ENCODE results near the gene WNK2.

The WNK2 gene

DNA sequence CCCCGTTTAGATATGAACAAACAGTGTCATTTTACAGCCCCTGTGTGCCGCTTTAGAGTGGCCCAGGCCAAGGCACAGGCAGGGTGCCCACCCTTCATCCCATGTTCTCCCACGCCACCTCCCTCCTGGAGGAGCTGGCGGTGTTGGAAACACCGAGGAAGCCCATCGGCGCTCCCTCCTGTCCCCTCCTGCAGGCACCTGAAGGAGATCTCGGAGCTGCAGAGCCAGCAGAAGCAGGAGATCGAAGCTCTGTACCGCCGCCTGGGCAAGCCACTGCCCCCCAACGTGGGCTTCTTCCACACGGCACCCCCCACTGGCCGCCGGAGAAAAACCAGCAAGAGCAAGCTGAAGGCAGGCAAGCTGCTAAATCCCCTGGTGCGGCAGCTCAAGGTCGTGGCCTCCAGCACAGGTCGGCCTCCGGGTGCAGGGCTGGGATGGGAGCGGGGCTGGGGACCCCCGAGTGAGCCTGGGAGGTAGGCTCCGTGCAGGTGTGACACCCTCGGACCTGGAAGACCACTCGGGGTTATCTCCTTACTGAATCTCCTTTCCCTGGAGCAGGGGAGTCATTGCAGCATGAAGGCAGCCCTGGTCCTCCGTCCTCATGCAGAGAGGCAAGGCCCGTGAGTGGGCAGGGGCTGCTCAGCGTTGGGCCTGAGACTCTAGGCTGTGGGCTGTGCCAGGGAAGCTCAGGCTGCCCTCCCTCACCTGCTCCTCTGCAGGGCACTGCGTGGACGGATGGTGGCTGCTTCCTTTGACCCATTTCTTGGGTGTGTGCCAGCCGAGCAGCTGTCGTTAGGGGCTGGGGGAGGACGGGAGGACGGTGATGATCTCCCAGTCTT lies 113.9 kb downstream of the WNK2 start:
- peak; percentile 30 for DNase-seq

DNA sequence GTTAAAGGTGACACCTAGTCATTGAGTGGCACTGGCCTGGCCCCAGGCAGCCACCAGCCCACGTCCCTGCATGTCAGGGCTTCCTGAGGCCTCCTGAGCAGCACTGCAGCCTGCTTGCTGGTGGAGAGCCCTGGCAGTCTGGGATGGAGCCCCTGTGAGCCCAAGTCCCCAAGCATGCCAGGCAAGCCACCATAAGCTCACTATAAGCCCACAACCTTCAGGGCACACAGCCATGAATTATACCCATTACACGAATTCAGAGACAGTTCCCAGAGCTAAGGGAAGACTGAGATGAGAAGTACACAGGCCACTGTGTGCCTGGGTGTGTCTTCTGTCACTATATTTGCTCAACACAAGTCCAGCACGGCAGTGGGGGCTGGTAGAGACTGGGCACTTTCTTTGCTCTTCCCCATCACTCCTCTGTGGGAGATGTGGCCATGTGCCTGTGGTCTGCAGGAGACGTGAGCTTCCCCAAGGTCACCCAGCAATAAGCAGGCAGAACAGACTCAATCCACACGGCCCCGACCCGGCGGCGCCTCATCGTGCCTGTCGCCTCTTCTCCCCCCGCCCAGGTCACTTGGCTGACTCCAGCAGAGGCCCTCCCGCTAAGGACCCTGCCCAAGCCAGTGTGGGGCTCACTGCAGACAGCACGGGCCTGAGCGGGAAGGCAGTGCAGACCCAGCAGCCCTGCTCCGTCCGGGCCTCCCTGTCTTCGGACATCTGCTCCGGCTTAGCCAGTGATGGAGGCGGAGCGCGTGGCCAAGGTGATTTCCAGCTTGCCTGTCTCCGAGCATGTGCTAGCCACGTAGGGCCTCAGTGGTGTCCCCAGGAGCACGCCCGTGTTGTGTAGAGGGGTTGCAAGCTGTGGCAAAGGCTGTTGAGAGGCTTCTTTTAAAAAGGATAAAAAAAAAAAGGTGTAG lies 114.8 kb downstream of the WNK2 start:
- peak; percentile 15 for DNase-seq

- DNase-seq: peak; percentile 16
Measured at GRCh38 chr9:93299418-93300174, 115.7 kb downstream of the WNK2 start.

DNA sequence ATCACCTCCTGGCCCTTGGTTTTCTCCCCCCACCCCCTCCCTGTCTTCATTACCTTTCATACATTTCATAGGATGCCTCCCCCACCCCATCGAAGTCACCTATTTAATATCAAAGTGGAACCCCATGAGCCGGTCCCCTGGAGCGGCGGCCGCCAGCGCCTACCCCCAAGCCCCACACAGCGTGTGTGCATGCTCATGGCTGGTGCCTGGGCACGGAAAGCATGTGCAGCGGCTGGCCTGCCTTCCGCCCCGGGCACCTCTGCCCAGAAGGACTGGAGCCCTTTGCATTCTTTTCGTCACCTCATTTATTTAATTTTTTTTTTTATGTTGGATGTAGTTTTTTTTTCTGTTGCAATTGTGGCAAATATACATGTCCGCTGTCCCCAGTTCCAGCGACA lies 116.2 kb downstream of the WNK2 start:
- no peak for DNase-seq

DNA sequence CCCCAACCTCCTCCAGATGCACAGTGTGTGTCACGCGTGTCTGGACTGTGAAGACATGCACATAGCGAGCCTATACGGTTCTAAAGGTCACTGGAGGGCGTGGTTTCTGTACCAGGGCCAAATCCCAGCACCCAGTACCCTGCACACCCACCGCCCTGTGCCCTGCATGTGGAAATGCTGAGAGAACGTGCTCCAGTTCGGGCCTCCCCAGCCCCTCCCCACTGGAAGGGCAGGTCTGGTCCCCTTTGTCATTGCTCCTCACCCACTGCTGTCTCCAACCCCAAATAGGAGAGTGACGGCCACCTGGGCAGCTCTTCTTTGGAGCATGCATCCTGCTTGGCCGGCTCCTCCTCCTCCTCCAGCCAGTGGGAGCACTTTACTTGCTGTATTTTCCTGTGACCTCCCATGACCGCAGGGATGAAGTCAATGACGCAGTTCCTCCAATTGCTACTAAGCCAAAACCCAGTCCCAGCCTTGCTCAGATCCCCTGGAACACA lies 116.7 kb downstream of the WNK2 start:
- DNase-seq: peak; percentile 13

GRCh38 chr9:93301291-93301811 lies 117.4 kb downstream of the WNK2 start:
- no peak for DNase-seq

DNA sequence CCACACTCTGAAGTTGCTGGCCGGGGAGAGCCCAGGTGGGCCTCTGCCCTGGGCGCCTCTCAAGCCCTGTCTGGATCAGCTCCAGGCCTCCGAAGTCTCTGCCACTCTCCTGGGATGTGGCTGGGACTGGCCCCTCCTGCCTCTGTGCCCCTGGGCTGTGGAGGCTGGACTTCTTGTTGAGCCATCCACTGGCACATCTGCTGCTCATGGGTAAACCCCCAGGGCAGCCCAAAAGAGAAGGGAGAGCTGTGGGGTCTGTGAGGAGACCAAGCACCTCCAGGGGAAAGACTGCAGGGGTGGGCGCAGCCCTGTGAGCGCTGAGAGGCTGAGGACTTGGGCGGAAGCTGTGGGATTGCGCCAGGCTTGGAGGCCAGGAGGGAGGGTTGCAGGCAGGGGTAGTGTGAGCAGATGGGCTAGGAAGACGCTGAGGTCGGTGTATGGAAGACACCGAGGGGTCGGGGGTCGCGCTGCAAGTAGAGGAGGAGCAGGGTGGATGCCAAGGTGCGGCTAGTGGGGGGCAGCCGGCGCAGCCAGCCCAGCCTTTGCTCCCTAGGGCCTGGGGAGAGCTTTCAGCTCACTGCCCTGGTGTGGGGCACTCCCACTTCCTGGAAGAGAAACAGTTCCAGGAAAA lies 118.1 kb downstream of the WNK2 start:
- DNase-seq: peak; percentile 15

DNA sequence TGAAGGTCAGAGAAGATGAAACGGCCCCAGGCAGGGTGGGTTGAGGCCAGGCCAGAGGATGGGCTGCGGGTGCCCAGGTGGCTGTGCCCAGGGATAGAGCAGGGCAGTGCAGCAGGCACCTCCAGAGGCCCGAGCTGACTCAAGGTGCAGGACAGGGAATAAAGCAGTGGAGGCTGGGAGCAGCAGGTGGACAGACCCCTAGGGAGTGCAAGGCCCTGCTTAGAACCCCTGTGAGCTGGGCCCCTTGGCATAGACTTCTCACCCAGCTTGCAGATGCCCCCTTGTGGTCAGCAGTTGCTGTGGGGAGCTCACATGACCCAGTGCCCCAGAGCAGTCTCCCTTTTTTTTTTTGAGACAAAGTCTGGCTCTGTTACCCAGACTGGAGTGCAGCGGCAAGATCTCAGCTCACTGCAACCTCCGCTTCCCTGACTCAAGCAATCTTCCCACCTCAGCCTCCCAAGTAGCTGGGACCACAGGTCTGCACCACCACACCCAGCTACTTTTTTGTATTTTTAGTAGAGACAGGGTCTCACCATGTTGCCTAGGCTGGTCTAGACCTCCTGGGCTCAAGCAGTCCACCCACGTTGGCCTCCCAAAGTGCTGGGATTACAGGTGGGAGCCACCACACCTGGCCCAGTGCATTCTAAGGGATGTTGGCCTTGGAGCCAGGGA lies 118.8 kb downstream of the WNK2 start:
- DNase-seq: peak; percentile 18

DNA sequence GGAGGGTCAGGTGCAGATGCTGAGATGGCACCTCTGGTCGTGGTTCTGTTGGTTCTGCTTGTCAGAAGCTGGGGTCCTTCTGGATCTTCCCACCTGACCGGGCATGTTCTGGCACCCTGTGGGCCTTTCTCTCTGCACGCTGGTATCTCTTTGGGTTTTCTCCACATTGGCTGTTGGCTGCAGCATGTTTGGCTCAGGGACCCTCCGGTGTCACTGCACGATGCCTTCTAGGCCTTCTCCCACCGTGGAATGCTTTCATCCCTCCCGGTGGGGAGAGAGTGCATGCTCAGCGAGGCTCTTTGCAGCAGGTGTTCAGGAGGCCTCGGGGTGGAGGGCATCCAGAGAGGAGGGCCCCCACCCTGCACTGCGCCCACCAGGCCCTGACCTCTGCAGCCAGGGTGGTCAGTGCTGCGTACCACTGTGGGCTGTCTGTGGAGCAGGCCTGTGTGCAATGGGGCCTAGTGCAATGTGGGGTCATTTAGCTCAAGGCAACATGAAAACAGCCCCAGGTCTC lies 119.4 kb downstream of the WNK2 start:
- peak; percentile 25 for DNase-seq

GRCh38 chr9:93303806-93304573 lies 120.1 kb downstream of the WNK2 start:
- peak; percentile 28 for DNase-seq

GRCh38 chr9:93304574-93305496 lies 120.9 kb downstream of the WNK2 start:
- peak; percentile 83 for DNase-seq

- peak; percentile 25 for DNase-seq
Measured at GRCh38 chr9:93305497-93306020, 121.6 kb downstream of the WNK2 start.

DNA sequence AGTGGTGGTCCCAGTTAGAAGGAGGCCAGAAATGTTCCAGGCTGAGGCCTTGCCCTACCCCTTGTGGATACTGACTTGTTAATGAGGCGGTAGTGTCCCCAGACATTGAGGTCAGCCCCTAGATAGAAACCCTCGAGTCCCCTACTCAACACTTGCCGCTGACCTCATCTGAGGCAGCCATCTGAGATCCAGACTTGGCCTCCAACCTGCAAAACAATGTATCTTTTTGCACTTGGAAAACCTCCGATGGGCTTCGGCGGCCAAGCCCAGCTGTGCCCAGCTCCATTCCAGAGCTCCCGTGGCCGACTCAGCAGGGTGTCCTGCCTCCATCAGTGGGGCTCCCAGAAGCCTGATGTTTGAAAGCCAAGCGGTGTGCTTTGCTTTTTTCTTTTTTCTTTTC lies 122.1 kb downstream of the WNK2 start:
- DNase-seq: peak; percentile 14

GRCh38 chr9:93306579-93307091 lies 122.7 kb downstream of the WNK2 start:
- peak; percentile 19 for DNase-seq

GRCh38 chr9:93307468-93308157 lies 123.7 kb downstream of the WNK2 start:
- no peak for DNase-seq

- peak; percentile 14 for DNase-seq
Measured at GRCh38 chr9:93308158-93308602, 124.2 kb downstream of the WNK2 start.

GRCh38 chr9:93308676-93309075 lies 124.7 kb downstream of the WNK2 start:
- DNase-seq: no peak

GRCh38 chr9:93309889-93310425 lies 126.0 kb downstream of the WNK2 start:
- DNase-seq: peak; percentile 13
